22Rv1 (cell line): ENCODE measurements around the gene NENF.
A peak's percentile ranks its signal among the peaks of the same experiment; 100 is the strongest.

ENCODE experiments used
- H3K27ac ChIP-seq: fragments of 450-650 bp; 2 replicates; pipeline ENCODE4 v1.5.1; 2017
- ZFX ChIP-seq: fragments of 450-650 bp; IDR thresholded peaks from 2 replicates; pipeline ENCODE4 v1.6.1; 2017; ENCODE audit warnings: antibody characterized with exemption, borderline replicate concordance
- TF ChIP-seq, protein P1 (sequence below): fragments of 450-650 bp; IDR thresholded peaks from 2 replicates; pipeline ENCODE4 v1.5.1; 2017; ENCODE audit warnings: mild to moderate bottlenecking

The NENF gene

DNA sequence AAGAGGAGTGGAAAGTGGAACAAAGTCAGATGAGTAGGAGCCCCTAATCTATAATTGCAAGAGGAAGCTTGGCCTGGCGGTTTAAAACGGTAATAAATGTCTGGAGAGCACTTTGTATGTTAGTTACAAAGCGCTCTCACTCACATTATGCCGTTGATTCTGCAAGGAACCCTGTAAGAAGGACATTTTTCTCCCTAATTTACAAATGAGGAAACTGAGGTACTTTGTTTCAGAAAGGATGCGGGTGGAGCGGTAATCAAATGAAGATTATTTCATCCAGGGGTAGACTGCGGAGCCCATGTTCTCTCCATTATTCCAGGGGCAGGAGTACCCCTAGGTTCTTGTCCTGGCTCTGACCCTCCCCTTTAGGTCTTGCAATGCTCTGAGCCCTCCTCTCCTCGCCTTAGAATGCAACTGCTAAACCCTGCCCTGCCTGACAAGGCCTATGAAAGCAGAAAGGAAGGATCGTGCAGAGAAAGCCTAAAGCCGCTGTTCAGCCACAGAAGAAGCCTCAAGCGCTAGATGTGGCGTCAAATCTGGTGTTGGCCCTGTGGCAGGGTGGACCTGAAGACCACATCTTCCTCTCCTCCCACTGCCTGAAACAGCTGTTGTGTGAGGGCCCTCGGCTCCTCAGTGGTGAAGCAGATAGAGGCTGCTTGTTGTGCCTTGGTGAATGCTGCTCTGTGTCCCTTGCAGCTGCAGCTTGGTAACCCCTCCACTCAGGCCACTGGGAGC lies 17.4 kb upstream of the NENF start:
- TF ChIP-seq, protein P1, sequence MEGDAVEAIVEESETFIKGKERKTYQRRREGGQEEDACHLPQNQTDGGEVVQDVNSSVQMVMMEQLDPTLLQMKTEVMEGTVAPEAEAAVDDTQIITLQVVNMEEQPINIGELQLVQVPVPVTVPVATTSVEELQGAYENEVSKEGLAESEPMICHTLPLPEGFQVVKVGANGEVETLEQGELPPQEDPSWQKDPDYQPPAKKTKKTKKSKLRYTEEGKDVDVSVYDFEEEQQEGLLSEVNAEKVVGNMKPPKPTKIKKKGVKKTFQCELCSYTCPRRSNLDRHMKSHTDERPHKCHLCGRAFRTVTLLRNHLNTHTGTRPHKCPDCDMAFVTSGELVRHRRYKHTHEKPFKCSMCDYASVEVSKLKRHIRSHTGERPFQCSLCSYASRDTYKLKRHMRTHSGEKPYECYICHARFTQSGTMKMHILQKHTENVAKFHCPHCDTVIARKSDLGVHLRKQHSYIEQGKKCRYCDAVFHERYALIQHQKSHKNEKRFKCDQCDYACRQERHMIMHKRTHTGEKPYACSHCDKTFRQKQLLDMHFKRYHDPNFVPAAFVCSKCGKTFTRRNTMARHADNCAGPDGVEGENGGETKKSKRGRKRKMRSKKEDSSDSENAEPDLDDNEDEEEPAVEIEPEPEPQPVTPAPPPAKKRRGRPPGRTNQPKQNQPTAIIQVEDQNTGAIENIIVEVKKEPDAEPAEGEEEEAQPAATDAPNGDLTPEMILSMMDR = no peak
- TF ChIP-seq ZFX = no peak
- peak overlapping the region; percentile 51; the same call in 1 of the 2 replicates for H3K27ac ChIP-seq

DNA sequence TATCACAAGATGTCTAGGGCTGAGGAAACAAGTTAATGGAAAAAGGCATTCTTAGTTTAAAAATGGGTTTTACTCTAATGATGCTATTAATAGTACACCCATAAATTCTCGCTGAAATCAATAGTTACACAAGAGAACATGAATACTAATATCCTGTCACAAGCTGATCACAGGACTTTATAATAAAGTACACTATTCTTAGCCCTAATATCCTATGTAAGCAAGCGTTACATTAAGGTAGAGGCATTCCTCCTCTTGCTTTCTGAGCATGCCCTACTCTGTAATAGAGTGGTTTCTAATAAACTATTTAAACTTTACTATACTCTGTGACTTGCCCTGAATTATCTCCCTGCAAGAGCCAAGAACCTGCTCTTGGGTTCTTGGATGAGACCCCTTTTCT lies 11.6 kb upstream of the NENF start:
- H3K27ac ChIP-seq = no peak overlapping the region
- TF ChIP-seq, protein P1 = no peak
- TF ChIP-seq ZFX = no peak

DNA sequence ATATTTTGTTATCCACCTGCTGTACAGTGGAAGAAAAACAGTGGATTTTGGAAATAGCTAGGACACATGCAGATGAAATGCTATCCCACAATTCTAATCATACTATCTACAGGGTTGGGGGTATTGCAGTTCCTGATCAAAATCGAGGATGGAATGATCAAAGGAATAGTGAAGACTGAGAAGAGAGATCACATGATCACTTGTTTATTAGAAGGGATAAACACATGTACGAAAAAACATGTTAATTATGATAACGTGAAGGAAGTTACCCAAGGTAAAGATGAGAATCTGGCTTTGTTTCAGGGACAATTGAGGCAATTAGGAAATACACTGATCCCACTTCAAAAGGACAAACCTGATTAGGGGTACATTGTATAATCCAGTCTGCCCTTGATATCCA lies 8.8 kb upstream of the NENF start:
- TF ChIP-seq, protein P1 = no peak
- no peak for TF ChIP-seq ZFX
- no peak overlapping the region for H3K27ac ChIP-seq

DNA sequence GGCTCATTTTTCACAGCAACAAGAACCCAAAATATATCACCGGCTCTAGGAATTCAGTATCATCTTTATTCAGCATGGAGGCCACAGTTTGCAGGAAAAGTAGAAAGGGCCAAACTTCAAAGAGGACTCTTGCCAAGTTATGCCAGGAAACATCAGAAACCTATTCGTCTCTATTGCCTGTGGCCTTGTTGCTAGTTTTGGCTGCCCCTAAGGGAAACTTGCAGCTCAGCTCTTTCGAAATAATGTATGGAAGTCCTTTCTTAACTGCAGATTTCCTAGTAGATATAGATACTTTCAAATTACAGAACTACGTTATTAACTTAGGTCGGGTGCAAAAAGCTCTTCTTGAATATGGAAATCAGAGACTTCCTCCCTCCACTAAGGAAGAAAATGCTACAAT lies 4.2 kb upstream of the NENF start:
- TF ChIP-seq, protein P1 = no peak
- TF ChIP-seq ZFX = no peak
- H3K27ac ChIP-seq = no peak overlapping the region

DNA sequence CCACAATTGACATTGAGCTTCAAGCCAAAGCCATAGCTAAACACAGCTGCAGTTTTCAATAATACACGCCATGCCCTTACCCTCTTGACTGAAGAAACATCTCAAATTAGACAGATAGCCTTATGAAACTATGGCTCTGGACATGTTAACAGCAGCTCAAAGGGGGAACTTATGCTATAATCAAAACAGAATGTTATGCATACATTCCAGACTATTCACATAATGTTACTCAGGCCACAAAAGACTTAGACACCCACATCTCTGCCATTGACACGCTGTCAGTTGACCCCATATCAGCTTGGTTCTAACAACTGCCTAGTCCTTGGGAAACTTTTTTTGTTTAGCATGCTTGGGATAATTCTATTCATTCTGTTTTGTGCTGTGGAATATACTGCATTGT lies 2.3 kb upstream of the NENF start:
- TF ChIP-seq ZFX = no peak
- TF ChIP-seq, protein P1 = no peak
- no peak overlapping the region for H3K27ac ChIP-seq

DNA sequence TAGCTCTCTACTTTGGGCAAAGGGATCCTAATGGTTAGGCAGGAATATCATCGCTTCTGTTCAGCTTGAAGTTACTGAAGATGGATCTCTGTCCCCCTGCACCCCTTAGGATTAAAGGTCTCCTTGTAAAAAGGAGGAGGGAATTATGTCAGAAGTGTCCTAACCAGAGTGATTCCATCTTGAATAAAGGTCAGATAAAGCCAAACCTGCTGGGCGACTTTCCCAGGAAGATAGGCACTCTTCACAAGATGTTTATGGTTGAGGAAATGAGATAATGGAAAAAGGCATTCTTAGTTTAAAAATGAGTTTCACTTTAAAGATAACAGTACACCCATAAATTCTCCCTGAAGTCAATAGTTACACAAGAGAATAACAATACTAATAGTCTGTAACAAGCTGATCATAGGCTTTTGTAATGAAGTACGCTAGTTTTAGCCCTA lies 1.7 kb upstream of the NENF start:
- no peak for TF ChIP-seq ZFX
- TF ChIP-seq, protein P1 = no peak
- H3K27ac ChIP-seq = no peak overlapping the region

DNA sequence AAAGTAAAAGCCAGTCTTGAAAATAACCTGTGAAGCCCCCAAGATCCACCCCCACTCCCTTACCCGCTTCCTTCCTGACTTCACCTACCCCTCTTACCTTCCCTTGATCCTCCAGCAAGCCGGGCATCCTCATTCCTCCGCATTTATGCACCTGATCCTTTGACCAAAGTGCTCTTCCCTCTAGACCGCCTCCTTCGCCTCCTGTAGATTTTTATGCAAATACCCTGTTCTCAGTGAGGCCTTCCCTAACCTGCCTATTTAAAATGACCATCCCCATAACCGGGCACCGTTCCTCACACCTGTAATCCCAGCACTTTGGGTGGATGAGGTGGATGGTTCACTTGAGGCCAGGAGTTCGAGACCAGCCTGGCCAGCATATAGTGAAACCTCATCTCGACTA lies 1.1 kb upstream of the NENF start:
- TF ChIP-seq, protein P1 = no peak
- no peak for TF ChIP-seq ZFX
- H3K27ac ChIP-seq = no peak overlapping the region
